IPS-NIHi7 (cell line): ENCODE results near the gene BEST1.

ENCODE experiments used
- DNase-seq: peaks from one replicate; pipeline ENCODE4 v3.0.0; 2012; ENCODE audit warnings: mixed read lengths; ENCODE audit errors: extremely low spot score

Gene BEST1

GRCh38 chr11:61950035-61950547, at the start of gene BEST1:
Gene BEST1 (plus strand): TSS chr11:61950351. CDS start chr11:61951807, 1,456 bp downstream.
- no peak for DNase-seq

DNA sequence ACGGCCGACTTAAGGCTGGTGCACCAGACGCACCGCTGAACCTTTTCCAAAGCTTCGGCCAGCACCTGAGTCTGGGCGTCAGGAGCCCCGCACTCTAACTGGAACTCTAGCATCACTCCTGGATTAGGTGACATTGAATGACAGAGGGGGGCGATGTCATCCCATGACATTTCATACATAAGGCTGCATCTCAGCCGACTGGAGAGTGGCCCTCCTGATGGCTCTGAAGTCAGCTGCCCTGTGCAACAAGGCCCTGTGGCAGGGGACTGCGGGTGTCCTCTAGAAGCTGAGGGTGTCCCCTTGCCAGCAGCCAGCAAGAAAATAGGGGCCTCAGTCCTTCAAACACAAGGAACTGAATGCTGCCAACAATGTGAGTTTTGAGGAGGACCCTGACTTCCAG, 48.8 kb upstream of the BEST1 start:
- DNase-seq = no peak

DNA sequence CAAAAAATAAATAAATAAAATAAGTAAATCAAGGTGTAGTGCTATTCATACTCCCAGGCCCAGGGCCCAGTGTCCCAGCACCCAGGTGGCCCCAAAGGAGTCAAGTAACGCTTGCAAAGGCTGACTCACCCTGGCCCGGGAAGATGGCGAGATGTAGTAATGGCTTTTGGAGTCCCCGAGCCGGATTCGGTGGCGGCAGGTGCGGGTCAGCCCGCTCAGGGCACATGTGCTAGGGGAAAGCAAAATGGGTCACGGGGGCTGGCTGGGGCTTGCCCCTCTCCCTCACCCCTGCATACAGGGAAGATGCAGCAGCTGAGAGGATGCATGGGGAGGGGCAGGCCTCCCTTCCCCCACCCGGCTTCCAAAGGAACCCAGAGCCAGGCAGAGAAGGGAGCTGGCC, 47.8 kb upstream of the BEST1 start:
- DNase-seq = no peak

GRCh38 chr11:61903845-61904244, 46.3 kb upstream of the BEST1 start:
- no peak for DNase-seq

DNA sequence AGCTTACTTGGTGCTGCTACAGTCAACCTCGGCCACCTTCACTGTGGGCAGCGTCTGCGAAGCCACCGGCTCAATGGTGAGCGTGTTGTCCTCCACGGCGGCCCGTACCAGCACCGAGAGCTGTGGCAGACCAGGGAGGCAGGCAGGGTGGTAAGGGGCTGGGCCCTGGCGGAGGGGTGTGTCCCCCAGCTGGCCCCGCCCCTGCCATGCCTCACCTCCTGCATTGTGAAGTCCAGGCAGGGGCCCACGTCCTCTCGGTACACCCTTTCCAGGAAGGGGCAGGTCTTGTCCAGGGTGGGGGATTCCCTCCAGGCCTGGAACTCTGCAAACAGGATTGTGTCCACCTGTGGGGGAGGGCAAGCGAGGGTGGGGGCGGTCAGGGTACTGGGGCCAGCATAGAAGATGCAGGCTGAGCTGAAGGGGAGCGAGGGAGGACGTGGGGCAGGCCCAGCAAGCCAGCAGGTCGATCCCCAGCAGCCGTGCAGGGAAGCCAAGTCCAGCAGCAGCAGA, 45.6 kb upstream of the BEST1 start:
- DNase-seq = peak; percentile 78

DNA sequence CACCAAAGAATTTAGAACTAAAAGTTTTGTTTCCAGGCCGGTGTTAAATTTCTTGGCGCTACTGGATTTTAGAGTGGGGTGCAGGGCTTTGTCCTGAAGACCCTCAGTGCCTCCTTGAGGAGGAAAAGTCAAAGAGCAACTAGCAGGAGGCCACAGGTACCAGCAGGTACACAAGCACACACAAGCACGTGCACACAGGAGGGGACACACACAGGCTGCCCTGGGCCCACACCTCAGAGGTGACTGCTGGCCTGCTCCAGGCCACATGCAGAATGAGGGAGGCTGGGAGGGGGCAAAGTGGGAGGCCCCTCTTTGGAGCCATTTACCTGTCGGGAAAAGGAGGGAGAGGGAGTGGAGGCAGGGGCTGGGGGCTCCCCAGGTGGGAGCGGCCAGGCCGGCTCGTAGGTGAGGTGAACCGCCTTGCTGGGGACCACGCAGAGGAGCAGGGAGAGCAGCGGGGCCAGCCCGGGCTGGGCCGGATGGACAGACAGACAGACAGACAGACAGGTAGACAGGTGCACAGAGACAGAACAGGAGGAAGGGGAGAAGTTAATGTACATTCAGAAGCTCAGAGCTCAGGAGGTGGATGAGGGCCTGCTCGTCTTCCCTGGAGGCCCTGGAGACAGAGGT, 45.0 kb upstream of the BEST1 start:
- no peak for DNase-seq

GRCh38 chr11:61905801-61906521, 44.2 kb upstream of the BEST1 start:
- no peak for DNase-seq

DNA sequence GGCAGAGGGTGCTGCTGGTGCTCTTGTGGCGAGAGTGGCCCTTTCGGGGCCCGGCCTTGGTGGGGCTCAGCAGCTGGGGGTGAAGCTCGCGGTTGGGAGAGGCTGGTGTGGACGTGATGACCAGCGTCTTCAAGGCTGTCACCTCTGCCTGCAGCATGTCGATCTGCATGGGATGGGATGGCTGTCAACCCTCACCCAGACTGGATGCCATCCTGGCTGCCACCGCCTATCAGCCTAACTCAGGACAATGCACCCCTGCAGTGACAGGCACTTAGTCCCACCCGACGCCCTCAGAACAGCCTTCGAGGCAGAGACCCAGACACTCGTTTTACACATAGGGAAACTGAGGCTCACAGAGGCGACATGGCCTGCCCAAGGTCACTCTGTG, 43.6 kb upstream of the BEST1 start:
- DNase-seq = no peak

GRCh38 chr11:61907282-61907681, 42.9 kb upstream of the BEST1 start:
- DNase-seq = no peak

DNA sequence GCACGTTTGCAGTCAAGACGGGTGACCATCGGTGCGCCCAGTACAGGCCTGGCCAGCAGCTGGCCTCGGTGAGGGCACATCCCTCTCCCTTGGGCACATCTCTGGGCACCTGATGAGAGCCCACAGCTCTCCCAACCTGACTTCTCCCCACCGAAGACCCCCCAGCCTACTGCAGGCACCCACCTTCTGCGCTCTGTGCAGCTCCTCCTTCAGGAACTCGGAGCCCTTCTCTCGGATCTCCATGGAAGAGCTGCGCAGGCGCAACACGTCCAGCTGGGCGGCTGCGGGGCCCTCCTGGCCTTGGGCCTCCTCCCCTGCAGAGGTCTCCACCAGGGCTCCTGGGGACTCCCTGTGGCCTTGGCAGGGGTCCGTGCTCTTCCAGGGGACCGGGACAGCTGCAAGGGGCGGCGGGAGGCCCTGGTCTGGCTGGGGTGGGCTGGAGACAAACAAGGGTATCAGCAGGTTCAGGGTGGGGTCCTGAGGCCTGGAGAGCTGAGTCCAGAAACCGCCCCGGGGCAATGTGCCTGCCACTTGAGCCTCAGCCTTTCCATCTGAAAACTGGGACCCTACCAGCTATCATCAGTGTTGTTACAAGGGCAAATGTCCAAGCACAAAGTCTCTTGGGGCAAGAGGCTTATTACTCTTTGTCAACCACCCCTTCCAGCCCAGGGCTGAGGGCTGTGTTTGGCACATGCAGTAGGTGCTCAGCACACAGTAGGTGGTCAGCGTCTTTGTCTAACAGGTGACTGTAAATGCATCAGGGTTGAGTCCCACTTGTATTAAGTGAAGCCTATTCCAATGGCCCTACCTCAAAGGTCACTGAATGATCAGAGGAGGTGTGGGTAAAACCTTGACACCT, 42.1 kb upstream of the BEST1 start:
- DNase-seq = no peak

DNA sequence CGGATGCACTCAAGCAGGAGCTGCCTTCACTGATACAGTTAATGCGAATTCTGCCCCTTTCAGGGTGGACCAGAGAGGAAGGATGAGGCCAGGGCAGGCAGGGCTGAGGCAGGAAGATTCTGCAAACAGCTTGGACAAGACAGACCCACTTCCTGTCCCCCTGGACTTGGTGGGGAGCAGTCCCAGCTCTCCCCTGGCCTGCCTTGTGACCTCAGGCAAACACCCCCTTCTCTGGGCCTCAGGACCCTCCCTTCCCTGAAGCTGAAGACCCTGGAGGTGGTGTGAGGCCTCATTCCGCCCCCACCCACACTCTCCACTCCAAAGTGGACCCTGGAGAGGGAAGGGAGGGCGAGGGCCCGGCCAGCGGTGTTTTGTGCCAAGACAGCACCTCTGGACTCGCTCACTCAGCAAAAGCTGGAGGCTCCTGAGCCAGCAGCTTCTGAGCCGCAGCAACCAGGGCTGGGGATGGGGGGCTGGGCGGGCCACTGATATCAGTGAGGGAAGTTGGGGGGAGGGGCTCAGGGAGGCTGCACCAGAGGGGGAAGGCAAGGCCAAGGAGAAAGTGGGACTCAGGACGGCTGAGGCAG, 41.3 kb upstream of the BEST1 start:
- DNase-seq = peak; percentile 43

DNA sequence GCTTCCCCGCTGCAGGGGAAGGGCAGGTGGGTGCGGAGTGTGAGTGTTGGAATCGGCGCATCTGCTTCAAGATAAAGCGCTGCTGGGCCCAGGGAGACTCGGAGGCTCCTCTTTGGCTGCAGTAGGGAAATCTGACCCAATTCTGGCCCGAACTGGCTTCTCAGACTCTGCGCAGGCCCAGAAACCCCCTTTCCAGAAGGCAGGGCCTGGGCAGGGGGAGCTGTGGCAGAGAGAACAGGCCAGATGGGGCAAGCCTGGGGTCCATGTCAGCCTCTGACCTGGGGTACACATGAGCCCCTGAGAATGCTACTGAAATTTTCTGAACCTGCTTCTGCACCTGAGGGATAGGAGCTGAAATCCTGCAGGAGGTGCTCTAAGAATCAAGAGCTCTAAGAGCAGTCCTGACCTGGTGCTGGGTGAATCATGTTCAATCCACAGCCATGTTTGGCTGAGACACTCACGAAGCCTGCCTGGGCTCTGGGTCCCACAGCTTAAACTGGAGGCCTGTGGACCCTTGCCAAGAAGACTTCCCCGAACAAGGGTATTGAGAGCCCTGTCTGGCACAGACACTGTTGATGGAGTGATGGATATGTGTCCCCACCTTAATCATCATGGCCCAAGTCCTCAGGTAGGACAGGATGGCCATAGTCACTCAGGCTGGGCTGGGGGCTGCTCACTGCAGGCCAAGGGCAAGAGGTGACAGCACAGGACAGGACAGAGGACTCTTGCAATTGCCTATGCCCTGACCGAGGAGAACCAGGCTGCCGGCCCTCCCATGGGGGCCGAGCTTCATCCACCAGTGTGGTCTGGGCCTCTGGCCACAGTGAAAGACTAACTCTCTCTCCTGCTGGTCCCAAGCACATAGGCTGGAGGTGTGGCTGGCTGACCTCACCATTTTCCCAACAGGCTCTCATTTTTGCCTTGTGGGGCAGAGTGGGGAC, 39.7 kb upstream of the BEST1 start:
- DNase-seq = no peak

- no peak for DNase-seq
Observed at GRCh38 chr11:61911128-61911700, 38.9 kb upstream of the BEST1 start.

- DNase-seq = no peak
Observed at GRCh38 chr11:61911701-61912529, 38.2 kb upstream of the BEST1 start.

DNA sequence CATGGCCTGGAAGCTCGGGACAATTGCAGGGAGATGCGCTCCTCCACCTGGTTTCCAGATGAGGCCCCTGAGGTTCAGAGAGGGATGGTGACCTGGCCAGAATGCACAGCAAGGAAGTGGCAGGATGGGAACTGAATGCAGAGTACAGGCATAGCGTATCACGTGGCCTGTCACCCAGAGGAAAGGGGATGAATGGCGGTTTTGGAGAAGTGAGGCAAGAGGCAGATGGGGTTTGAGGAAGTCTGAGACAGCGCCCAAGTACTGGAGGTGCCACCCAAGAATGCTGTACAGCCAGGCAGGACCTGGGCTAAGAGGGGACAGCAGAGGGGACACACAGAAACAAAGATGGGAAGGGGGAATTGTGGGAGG, 37.6 kb upstream of the BEST1 start:
- no peak for DNase-seq

DNA sequence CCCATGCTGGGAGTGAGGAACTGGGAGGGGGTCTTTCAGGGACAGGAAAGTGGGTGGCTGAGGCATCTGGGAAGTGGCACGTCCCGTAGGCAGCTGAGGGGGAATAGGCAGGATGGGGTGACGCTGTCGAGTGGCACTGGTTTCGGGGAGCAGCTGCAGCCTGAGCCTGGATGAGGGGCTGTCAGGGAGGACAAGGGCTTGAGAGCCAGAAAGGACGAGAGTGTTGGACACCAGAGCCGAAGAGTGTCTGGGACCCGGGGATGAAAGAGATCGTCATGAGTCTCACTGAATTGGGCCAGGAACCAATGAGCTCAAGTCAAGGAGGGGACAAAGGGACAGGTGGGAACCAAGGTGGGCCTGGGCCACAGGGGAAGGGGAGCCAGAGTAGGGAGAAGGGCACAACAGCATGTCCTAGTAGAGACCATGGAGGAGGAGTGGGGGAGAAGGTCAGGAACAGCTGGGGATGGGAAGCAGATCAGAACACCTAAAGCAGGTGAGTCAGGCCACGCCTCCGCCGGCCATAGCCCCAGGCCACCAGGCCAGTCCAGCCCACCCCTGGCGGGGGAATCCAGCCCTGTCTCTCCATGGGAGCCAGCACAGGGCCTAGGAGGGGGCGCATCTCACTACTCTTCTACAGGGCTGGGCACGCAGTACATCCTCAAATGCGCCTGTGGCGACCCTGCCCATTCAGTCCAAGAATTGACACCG, 37.0 kb upstream of the BEST1 start:
- DNase-seq = no peak

- no peak for DNase-seq
Observed at GRCh38 chr11:61913699-61914395, 36.3 kb upstream of the BEST1 start.

DNA sequence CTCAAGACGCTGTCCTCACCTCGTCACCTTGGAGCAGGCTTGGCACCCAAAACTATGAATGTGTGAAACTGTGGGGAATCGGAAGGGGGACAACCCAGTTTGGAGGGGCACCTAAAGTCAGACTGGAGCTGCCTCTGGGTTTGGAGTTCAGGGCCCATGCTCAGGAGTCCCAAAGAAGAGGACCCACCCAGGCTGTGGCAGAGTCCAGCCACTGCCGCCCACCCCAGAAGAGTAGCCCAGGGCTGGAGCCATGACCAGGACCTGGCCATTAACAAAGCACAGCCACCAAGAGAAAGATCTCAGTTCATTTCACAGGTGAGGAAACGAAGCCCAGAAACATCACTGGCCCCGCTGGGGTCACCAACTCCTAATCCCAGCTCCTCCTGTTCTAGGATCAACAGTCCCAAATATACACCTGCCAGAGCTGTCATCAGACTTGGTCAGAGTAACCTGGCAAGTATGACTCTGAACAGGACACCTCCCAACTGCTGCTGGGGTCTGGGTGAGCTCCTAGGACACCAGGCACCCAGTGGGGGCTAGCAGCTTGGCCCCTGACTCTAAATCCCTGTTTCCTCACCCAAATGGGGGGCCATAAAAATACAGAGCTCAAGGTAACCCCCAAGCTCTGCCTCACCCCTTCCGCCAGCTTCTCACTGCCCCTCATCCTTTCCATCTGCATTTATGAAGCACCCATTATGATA, 35.5 kb upstream of the BEST1 start:
- DNase-seq = no peak
